ENCODE measurements around the gene SMIM32. TPM values are rescaled to one million over a fixed set of nuclear protein-coding genes. Genes with fewer than 3 reads are reported as not detected.

Gene SMIM32
- total RNA-seq, 2 donors from 2014 or later: 0.36 to 1.9 TPM

GRCh38 chr5:136209346-136209910 is 16.5 kb upstream of the SMIM32 start:
- intact Hi-C loops (cut with DNase I): no loop called here
- Histone ChIP-seq H3K27me3 (replicated peaks; ENCODE audit: insufficient read depth) (no peaks in the 10 kb centered on the region), H3K36me3 (no peaks in the 10 kb centered on the region), H3K4me3 (no peak overlapping the region), H3K4me1 (replicated peaks) (no peaks in the 10 kb centered on the region), H3K9me3 (no peaks in the 10 kb centered on the region), H3K27ac (no peak overlapping the region)
- WGBS: 93% methylated on average over 14 of the region's 14 CpGs
- TF ChIP-seq POLR2A (IDR thresholded peaks at IDR 0.05) (no peak), CTCF (IDR thresholded peaks at IDR 0.05) (no peak), POLR2AphosphoS5 (IDR thresholded peaks at IDR 0.05) (no peak)
- no peak for DNase-seq (ENCODE audit: low spot score)

- DNase-seq (ENCODE audit: low spot score): no peak
- Histone ChIP-seq H3K27me3 (replicated peaks; ENCODE audit: insufficient read depth) (no peaks in the 10 kb centered on the region), H3K27ac (no peak overlapping the region), H3K9me3 (no peaks in the 10 kb centered on the region), H3K4me1 (replicated peaks) (no peaks in the 10 kb centered on the region), H3K36me3 (no peaks in the 10 kb centered on the region), H3K4me3 (no peak overlapping the region)
- 72% methylated on average over 3 of the region's 3 CpGs for WGBS
- intact Hi-C loops (cut with DNase I): no loop called here
- TF ChIP-seq CTCF (IDR thresholded peaks at IDR 0.05) (no peak), POLR2A (IDR thresholded peaks at IDR 0.05) (no peak), POLR2AphosphoS5 (IDR thresholded peaks at IDR 0.05) (no peak)
These were observed 16.0 kb upstream of the SMIM32 start for GRCh38 chr5:136208916-136209315.

- H3K4me3 ChIP-seq: no peak overlapping the region
- H3K36me3 ChIP-seq: no peaks in the 10 kb centered on the region
- H3K4me1 ChIP-seq (replicated peaks): no peaks in the 10 kb centered on the region
- no peak overlapping the region for H3K27ac ChIP-seq
- H3K9me3 ChIP-seq: no peaks in the 10 kb centered on the region
- no peaks in the 10 kb centered on the region for H3K27me3 ChIP-seq (replicated peaks; ENCODE audit: insufficient read depth)
- no peak for DNase-seq (ENCODE audit: low spot score)
- intact Hi-C loops (cut with DNase I): no loop called here
- WGBS: 96% methylated on average over 7 of the region's 7 CpGs
- TF ChIP-seq POLR2A (IDR thresholded peaks at IDR 0.05) (no peak), CTCF (IDR thresholded peaks at IDR 0.05) (no peak), POLR2AphosphoS5 (IDR thresholded peaks at IDR 0.05) (no peak)
These were observed 14.7 kb upstream of the SMIM32 start for GRCh38 chr5:136207631-136208030.

- no peaks in the 10 kb centered on the region for H3K9me3 ChIP-seq
- no peaks in the 10 kb centered on the region for H3K4me1 ChIP-seq (replicated peaks)
- DNase-seq (ENCODE audit: low spot score): no peak
- intact Hi-C loops (cut with DNase I): no loop called here
- TF ChIP-seq POLR2AphosphoS5 (IDR thresholded peaks at IDR 0.05): no peak
- TF ChIP-seq CTCF (IDR thresholded peaks at IDR 0.05): no peak
- no peak for TF ChIP-seq POLR2A (IDR thresholded peaks at IDR 0.05)
- H3K36me3 ChIP-seq: no peaks in the 10 kb centered on the region
- H3K27me3 ChIP-seq (replicated peaks; ENCODE audit: insufficient read depth): no peaks in the 10 kb centered on the region
- H3K4me3 ChIP-seq: no peak overlapping the region
- H3K27ac ChIP-seq: no peak overlapping the region
- 85% methylated on average over 5 of the region's 5 CpGs for WGBS
These were observed 13.4 kb upstream of the SMIM32 start for GRCh38 chr5:136206361-136206760.

GRCh38 chr5:136205941-136206340 is 13.0 kb upstream of the SMIM32 start:
- intact Hi-C loops (cut with DNase I): no loop called here

More at GRCh38 chr5:136205941-136206340, 13.0 kb upstream of the SMIM32 start:
- DNase-seq (ENCODE audit: low spot score): no peak
- TF ChIP-seq CTCF (IDR thresholded peaks at IDR 0.05) (no peak), POLR2A (IDR thresholded peaks at IDR 0.05) (no peak), POLR2AphosphoS5 (IDR thresholded peaks at IDR 0.05) (no peak)
- Histone ChIP-seq H3K27me3 (replicated peaks; ENCODE audit: insufficient read depth) (no peaks in the 10 kb centered on the region), H3K4me3 (no peak overlapping the region), H3K27ac (no peak overlapping the region), H3K36me3 (no peaks in the 10 kb centered on the region), H3K4me1 (replicated peaks) (no peaks in the 10 kb centered on the region), H3K9me3 (no peaks in the 10 kb centered on the region)
- WGBS: 95% methylated on average over 4 of the region's 4 CpGs

Data from prostate gland (tissue), 2 donors.